HG03442 (cell line): ENCODE results near the gene SOX15.
"Not testable (repeated sequence)": the region's sequence is repeated elsewhere in the genome, so short reads cannot be mapped to it uniquely, and the experiment has no call there.

Experiments used
- ATAC-seq: cut with Tn5 transposase; IDR thresholded peaks from one replicate; pipeline ENCODE4 v1.9.1; 2021; ENCODE audit warnings: mild to moderate bottlenecking, moderate library complexity; ENCODE audit not compliant: unreplicated experiment

Gene SOX15

DNA sequence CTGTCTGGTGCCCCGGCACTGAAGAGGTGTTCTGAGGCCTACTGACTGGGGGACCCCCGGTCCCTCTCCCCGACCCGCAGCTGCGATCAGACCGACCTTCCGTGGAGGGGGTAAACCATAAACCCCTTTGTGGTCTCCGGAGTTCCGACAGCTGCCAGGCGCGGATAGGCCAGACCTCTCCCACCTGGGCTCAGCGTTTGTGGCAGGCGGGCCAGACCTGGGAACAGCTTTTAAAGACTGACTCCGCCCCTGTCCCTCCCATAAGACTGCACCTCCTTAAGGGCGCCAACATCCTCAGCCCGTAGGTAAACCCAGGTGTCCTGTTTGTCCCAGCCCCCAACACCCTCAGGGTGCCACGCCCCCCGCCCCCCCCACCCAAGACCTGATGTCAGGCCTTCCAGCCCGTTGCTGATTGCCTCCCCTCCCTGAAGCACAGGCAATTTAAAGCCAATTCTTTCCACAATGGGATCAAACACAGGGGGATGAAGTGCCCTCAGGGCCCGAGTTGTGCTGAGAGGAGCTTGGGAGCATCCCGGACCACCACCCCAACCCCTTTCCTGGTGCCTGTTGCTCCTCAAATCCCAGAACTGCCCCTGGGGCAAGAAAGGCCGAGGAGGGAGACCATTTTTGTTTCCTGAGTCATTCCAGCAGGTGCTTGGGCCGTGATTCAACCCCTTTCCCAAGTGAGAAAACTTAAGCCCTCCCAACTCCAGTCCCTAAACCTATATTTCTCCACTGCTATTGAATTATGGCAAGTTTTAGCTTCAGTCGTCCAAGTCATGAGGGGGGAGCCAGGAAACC is at the start of gene SOX15:
SOX15 (minus strand) TSS at position 204 of the 801 bp plus-strand sequence. CDS start 418 bp downstream, outside the sequence.
- no peak for ATAC-seq

DNA sequence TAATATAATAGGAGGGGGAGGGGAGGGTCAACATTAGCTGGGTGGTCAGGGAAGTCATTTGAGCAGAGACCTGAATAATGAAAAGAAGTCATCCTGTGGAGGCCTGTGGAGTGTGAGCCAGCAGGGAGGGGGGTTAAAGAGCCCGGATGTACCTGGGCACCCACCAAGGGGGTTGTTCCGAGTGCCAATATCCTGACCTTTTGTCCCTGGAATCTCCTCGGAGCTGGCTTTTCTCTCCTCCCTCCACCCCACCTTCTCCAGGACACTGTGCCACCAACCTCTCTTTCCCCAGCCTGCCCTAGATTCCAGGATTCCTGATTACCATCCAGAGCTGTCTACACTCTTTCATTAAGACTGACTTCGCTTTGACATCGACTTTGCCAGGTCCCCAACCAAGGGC is 46.3 kb upstream of the SOX15 start:
- no peak for ATAC-seq

DNA sequence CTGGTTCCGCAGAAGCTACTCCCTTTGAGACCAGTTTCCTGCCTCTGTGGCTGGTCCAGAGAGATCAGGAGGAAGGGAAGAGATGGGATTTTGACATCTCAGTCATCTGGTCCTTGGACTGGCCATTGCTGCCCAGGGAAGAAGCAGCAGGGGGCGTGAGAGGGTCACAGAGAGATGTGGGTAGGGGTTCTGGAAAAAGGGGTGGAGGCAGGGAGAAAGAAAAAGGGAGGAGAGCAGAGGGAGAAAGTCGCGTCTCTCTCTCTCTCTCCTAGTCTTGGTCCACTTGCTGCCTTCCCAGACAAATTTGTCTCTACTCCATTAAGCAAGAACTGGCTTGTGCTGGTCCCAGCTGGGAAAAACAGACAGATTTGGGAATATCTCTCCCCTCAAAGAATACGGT is 44.5 kb upstream of the SOX15 start:
- no peak for ATAC-seq

DNA sequence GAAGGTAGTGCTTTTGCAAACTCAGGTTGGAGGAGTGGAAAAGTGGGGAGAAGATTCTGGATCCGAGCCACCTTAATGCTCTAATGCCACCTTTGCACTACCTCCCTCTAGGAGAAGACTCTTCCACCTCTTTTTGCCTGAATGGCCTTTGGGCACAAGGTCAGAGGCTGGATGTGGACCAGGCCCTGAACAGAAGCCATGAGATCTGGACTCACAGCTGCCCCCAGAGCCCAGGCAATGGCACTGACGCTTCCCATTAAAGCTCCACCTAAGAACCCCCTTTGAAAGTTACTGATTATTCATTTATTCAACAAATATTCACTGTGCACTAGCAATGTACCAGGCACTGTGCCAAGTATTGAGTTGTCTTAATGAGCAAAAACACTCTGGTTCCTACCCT is 43.2 kb upstream of the SOX15 start:
- ATAC-seq, result no peak

DNA sequence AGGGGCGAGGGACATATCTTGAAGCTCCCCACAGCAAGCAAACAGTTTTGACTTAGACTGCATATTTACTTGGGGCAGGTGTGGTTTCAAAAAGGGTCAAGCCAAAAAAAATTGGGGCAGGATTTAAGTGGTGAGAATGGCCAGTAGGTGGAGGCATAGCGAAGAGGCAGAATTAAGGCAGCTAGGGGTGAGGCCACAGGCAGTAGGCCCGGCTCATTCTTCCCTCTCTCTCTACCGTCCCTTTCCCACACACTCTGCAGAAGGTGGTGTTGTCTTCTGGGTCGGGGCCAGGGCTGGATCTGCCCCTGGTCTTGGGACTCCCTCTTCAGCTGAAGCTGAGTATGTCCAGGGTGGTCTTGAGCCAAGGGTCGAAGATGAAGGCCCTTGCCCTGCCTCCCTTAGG is 42.6 kb upstream of the SOX15 start:
- no peak for ATAC-seq

DNA sequence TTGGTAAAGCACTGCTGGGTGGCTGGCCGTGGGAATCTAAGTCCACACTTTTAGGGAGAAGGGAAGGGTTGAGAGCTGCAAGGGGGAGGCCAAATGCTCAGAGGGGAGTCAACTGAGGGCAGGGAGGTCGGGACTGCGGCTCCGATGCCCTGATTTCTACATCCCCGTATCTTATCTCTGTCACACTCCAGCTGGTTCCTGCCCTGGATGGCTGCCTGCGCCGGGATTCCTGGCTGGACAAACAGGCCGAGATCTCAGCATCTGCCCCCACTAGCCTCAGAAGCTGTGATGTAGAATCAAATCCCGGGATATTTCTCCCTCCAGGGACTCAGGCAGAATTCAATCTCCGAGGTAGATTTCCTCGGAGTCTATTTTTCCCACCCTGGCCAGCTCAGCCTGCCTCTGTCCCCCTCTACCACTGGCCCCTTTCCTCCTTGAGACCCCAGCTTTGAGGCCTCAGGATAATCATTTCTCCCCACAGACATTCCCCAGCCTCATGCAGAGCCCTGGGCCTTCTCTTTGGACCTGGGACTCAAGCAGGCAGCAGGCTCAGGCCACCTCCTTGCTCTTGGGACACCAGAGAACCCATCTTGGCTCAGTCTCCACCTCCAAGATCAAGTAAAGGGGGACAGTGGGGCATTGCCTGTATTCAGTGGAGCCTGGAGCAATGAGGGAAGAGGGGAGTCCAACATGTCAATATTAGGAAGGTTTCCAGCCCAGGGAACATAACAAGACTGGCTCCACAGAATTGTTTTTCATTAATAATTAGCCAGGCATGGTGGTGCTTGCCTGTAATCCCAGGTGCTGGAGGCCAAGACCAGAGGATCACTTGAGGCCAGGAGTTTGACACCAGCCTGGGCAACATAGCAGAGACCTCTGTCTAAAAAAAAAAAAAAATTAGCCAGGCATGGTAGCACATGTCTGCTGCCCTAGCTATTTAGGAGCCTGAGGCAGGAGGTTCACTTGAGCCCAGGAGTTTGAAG is 41.8 kb upstream of the SOX15 start:
- ATAC-seq, result no peak

DNA sequence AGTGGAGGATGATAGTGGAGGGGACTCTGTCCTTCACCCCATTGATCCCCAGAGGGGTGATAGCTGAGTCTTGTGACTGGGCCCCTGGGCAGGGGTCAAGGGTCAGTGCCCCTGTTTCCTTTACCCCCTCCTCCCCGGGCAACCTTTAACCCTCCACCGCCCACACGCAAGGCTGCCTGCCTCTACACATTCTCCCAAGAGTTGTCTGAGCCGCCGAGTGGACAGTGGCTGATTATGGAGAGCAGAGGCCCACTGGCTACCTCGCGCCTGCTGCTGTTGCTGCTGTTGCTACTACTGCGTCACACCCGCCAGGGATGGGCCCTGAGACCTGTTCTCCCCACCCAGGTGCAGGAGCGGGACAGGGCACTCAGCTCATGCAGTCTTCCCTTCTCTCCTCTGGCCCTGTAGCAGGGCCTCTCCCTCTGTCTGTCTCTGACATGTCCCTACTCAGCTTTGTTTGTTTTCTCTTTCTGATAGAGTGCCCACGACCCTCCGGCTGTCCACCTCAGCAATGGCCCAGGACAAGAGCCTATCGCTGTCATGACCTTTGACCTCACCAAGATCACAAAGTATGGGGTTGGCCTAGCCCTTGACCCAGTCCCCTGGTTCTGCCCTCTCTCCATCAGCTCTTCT is 40.2 kb upstream of the SOX15 start, which contains the start of gene SHBG:
SHBG (plus strand) TSS at position 197 of the 633 bp plus-strand sequence; CDS start at position 235, 38 bp downstream.
- no peak for ATAC-seq

DNA sequence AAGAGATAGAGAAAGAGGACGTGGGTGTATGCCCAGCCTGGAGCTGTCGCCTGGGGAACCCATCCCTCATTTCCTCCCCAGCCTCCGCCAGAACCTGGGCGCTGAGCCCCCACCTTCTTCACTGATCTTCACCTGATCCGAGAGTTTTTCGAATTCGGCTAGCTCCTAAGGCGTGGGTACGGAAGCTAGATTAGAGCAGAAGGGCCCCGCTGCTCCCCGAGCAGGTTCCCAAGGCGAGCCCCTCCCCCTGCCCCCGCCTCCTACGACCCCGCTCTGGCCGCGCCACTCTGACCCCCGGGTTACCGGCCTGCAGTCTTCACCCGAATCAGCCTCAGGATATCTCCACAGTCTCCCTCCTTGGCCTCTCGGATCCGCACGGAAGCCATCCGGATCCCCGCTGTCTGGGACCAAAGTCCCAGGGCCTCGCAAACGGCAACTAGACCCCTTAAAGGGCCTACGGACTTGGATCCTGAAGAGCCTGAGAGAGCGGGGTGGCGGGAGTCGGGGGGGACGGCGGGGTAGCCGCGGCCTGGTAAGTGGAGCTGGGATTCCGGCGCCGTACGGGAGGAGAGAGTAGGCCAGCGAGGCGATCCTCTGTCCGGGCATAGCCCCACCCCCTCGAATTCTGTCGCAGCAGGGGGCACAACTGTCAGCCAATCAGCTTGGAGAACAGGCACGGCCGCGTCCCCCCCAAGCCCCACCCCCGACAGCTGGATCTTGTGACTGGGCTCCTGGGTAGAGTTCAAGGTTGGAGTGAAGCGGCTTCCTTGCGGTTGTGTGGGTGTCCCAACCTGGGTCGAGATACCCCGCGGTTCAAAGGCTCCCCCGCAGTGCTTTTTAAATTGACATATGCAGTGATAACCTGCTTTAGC is 37.6 kb upstream of the SOX15 start, which contains the start of gene SAT2:
SAT2 (minus strand) TSS at position 572 of the 872 bp plus-strand sequence; CDS start at position 386, 186 bp downstream.
- peak; percentile 77 for ATAC-seq

DNA sequence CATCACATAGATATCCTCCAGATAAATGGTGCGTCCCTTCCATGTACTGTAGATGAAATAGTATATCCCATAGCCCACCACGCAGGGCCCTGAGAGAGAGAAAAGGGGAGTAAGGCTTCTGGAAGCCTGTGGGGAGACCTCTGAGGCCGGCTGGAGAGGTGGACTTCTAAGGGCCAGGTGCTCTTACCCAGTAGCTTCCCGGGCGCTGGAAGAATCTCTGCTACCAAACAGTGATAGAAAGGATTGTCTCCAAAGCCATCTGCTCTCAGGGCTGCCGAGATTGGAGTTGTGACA is 37.0 kb upstream of the SOX15 start:
- no peak for ATAC-seq

DNA sequence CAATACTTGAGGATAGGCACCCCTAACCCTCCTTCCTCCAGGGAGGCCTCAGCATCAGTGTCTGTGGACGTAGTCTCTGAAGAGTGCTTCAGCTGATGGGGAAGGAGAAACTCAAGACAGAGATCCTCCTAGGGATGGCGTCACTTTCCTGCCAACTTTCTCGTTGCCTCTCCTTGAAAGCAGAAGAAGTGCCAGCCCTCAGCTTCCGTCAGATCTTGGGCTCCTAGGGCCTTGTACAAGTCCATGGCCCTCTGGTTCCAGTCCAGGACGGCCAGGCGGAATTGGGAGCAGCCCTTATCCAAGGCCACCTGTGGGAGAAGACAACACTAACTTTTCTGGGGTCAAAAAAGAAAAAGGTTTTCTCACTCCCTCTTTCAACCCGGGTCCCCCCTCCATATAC is 36.4 kb upstream of the SOX15 start:
- ATAC-seq, result no peak

DNA sequence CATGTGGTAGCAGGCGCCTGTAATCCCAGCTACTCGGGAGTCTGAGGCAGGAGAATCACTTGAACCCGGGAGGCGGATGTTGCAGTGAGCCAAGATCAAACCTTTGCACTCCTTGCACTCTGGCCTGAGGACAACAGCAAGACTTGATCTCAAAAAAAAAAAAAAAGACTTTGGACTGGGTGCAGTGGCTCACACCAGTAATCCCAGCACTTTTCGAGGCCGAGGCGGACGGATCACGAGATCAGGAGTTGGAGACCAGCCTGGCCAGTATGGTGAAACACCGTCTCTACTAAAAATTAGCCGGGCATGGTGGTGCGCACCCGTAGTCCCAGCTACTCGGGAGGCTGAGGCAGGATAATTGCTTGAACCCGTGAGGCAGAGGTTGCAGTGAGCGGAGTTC is 35.9 kb upstream of the SOX15 start:
- ATAC-seq, result not testable (repeated sequence)

DNA sequence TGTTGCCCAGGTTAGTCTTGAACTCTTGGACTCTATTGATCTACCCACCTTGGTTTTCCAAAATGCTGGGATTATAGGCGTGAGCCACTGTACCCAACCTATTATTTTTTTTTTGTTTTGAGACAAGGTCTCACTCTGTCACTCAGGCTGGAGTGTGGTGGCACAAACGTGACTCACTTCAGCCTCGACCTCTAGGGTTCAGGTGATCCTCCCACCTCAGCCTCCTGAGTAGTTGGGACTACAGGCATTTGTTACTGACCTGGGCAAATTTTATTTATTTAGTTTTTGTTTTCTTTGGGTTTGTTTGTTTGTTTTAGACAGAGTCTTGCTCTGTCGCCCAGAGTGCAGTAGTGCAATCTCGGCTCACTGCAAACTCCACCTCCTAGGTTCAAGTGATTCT is 33.8 kb upstream of the SOX15 start:
- no peak for ATAC-seq

DNA sequence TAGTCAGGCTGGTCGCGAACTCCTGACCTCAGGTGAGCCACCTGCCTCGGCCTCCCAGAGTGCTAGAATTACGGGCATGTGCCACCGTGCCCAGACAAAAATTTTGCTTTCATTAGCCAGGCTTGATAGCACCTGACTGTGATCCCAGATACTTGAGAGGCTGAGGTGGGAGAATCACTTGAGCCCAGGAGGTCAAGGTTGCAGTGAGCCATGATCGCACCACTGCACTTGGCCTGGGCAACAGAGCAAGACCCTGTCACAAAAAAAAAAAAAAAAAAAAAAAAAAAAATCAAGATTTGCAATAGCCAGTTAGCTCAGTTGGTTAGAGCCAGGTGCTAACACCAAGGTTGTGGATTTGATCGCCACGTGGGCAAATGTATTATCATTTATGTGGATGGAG is 30.9 kb upstream of the SOX15 start:
- ATAC-seq, result no peak

DNA sequence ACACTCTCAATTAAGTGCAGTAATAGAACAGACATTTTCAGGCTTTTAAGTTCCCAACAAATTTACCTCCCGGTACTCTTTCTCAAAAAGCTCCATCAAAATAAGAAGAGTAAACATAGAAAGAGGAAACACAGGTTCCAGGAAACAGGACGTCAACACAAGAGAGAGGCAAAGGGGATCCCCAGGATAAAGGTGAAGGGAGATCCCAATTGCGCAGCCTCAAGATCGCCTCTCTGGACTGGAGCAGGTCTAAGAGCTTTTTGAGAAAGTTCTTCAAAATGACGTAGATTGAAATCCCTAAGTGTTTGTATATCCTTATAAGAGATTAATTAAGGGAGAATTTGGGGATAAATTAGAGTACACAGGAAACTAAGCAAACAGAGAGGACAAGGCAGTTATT is 28.7 kb upstream of the SOX15 start:
- no peak for ATAC-seq

DNA sequence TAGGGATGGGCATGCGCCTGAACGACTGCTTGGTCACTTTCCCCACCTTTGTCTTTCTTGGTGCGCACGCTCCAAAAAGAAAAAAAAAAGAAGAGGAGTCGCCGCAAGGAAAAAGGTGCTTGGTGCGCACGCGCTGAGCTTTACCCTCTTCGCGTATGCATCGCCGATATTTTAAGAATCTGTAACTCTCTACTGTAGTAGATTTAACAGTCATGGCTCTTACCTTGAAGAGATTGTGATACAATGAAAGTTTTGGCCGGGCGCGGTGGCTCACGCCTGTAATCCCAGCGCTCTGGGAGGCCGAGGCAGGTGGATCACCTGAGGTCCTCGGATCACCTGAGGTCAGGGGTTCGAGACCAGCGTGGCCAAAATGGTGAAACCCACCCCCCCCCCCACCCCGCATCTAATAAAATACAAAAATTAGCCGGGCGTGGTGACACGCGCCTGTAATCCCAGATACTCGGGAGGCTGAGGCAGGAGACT is 25.4 kb upstream of the SOX15 start:
- ATAC-seq, result no peak

DNA sequence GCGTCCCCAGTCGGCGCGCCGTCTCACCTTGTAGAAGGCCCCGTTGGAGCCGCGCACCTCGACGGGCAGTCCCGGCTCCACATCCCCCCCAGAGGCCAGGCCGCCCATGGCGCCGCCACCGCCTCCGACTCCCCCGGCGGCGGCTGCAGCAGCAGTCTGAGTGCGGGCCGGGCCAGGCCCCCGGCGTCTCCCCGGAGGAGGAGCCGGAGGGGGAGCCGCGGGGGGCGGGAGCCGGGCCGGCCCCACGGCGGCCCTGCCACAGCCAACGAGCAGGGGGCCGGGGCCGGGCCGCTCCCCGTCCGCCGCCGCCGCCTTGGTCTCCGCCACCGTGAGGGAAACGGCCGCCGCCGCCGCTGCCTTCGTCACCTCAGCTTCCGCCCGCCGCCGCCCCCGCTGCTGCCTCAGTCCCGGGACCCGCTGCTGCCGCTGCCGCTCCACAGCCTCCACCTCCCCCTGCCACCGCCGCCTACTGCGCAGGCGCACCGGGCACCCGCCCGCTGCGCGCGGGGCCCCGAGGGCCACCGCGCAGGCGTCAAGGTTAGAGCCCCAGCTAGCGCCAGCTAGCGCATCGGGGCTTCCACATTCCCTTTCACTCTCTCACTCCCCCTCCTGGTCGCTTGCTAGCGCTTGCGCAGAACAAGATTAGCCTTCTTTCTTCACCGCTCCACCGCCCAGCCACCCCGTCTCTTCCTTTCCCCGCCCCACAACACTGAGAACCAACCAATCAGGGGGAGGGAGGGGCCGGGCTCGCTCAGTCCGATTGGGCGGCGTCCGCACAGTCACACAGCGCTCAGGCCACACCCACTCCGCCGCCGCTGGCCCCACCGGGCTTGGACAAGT is 24.8 kb upstream of the SOX15 start, which contains the start of gene FXR2:
FXR2 (minus strand) TSS at position 473 of the 840 bp plus-strand sequence; CDS start at position 108, 365 bp downstream.
- ATAC-seq, result peak; percentile 81

DNA sequence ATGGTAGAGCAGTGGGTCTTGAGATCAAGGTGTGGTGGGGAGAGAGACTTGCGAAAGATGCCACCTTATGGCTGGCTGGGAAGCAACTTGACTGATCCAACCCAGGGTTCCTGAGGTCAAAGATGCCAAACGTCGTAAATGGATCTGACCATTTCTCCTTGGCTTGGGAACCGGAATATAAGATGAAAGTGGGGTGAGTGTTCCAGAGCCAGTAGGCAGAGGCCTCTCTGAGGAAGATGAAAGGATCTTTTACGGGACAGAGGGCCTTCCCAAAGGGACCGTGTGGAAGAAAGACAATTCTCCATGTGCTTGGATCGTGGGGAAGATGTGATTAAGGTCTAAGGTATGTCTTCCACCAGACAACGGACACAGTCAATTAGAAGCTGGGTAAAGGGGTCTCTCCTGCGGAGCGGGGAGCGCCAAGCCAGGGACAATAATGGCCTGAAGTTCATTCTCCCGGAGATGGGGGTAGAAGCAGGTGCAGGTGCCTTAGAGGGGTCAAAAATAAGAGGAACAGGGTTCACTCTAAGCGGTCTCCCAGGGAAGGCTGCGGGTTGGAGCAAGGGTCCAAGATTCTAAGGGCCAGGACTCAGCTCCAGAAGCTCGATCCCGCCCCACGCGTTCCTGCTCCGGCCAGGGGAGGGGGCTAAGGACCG is 24.0 kb upstream of the SOX15 start:
- ATAC-seq, result no peak

DNA sequence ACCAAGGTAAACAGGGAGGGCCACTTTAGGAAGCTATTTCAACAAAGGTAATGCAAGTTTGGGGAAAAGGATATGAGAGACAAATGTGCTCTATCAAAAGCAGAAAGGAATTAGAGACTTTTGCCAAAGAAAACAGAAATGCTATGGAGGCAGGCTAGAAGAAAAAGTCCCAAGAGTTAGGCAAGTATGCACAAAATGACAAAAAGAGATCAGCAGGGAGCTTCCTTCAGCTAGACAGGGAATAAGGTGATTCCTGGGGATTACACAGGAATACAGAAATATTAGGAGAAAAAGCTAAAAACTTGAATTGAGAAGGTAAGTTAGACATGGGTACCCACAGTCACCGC is 22.4 kb upstream of the SOX15 start:
- no peak for ATAC-seq
